GM23338 (cell line): ENCODE measurements around the gene CPNE7. TPM values are rescaled to one million over a fixed set of nuclear protein-coding genes. Genes with fewer than 3 reads are reported as not detected.

Experiments
- ATAC-seq: fragments of 200-7000 bp; cut with Tn5 transposase; 3 replicates; pipeline ENCODE4 v1.9.1; 2020
- DNase-seq: peaks from one replicate; pipeline ENCODE4 v3.0.0-alpha.2; 2015; ENCODE audit warnings: low spot score
- H2AFZ ChIP-seq: fragments of 200-600 bp; sonication (generic); 2 replicates; pipeline ENCODE4 v1.8.0; 2016; ENCODE audit warnings: antibody characterized with exemption, mild to moderate bottlenecking, moderate library complexity
- H3F3A ChIP-seq: fragments of 200-600 bp; sonication (generic); replicated peaks from 2 replicates; pipeline ENCODE4 v1.8.0; 2017; ENCODE audit warnings: antibody characterized with exemption, mixed run types, low read depth
- H3K27ac ChIP-seq: fragments of 200-600 bp; sonication (generic); 2 replicates; pipeline ENCODE4 v1.6.1; 2016; ENCODE audit warnings: low read depth
- H3K27me3 ChIP-seq: fragments of 200-600 bp; sonication (generic); 2 replicates; pipeline ENCODE4 v1.8.0; 2016; ENCODE audit warnings: mild to moderate bottlenecking, mixed run types, moderate library complexity; ENCODE audit not compliant: insufficient read depth
- H3K36me3 ChIP-seq: fragments of 200-600 bp; sonication (generic); 2 replicates; pipeline ENCODE4 v1.8.0; 2016; ENCODE audit warnings: mild to moderate bottlenecking; ENCODE audit not compliant: insufficient read depth
- H3K4me1 ChIP-seq: fragments of 200-600 bp; sonication (generic); 2 replicates; pipeline ENCODE4 v1.8.0; 2016; ENCODE audit warnings: mild to moderate bottlenecking, moderate library complexity; ENCODE audit not compliant: insufficient read depth
- H3K4me2 ChIP-seq: fragments of 200-600 bp; sonication (generic); 2 replicates; pipeline ENCODE4 v1.7.1; 2017; ENCODE audit warnings: mixed run types
- H3K4me3 ChIP-seq: fragments of 200-600 bp; sonication (generic); 2 replicates; pipeline ENCODE4 v1.6.1; 2016; ENCODE audit warnings: mixed run types
- H3K79me2 ChIP-seq: fragments of 200-600 bp; sonication (generic); replicated peaks from 2 replicates; pipeline ENCODE4 v1.8.0; 2017; ENCODE audit warnings: mild to moderate bottlenecking; ENCODE audit not compliant: insufficient read depth
- H3K9me2 ChIP-seq: fragments of 200-600 bp; sonication (generic); 2 replicates; pipeline ENCODE4 v1.8.0; 2017; ENCODE audit not compliant: insufficient read depth
- H4K20me1 ChIP-seq: fragments of 200-600 bp; sonication (generic); replicated peaks from 2 replicates; pipeline ENCODE4 v1.8.0; 2017; ENCODE audit warnings: mild to moderate bottlenecking; ENCODE audit not compliant: insufficient read depth
- H3K27ac Mint-ChIP-seq: 2 replicates; pipeline ENCODE4 v1.8.0; 2020; ENCODE audit warnings: inconsistent platforms, mild to moderate bottlenecking, moderate library complexity, mixed read lengths
- H3K27me3 Mint-ChIP-seq: 3 replicates; pipeline ENCODE4 v1.8.0; 2022; ENCODE audit warnings: low read depth, mild to moderate bottlenecking, moderate library complexity, mixed read lengths, inconsistent platforms; ENCODE audit not compliant: insufficient read depth, poor library complexity
- H3K36me3 Mint-ChIP-seq: 3 replicates; pipeline ENCODE4 v1.8.0; 2021; ENCODE audit warnings: low read depth, mild to moderate bottlenecking, inconsistent platforms, moderate library complexity, mixed read lengths
- H3K4me1 Mint-ChIP-seq: 3 replicates; pipeline ENCODE4 v1.8.0; 2020; ENCODE audit warnings: mild to moderate bottlenecking, inconsistent platforms, mixed read lengths
- H3K4me3 Mint-ChIP-seq: 3 replicates; pipeline ENCODE4 v1.8.0; 2021; ENCODE audit warnings: moderate library complexity, mild to moderate bottlenecking, inconsistent platforms, mixed read lengths
- H3K9me3 Mint-ChIP-seq: 3 replicates; pipeline ENCODE4 v1.8.0; 2020; ENCODE audit warnings: moderate library complexity, mild to moderate bottlenecking, inconsistent platforms, mixed read lengths
- EZH2 ChIP-seq: fragments of 200-600 bp; sonication (generic); IDR thresholded peaks from one replicate; pipeline ENCODE4 v1.8.0; 2017; ENCODE audit warnings: antibody characterized with exemption, mild to moderate bottlenecking, low read depth; ENCODE audit not compliant: unreplicated experiment
- STAT1 ChIP-seq: IDR thresholded peaks from one replicate; pipeline ENCODE4 v1.6.1; 2016; ENCODE audit warnings: antibody characterized with exemption; ENCODE audit not compliant: unreplicated experiment
- long read RNA-seq: library from polyadenylated mRNA; unstranded; transcript quantifications from one replicate; pipeline ENCODE4 v2.0.0, GENCODE V29; 2020; ENCODE audit not compliant: unreplicated experiment
- polyA plus RNA-seq: library from polyadenylated mRNA; unstranded; fragments of >200 nt; fragmentation: Nextera tagmentation; extraction: Ambion mirVana; gene quantifications from 2 replicates; pipeline ENCODE4 v1.2.1, GENCODE V29; 2016
- total RNA-seq: library from RNA; depleted of rRNA; stranded (reverse); fragments of >200 nt; shearing (Covaris generic); gene quantifications from 2 replicates; pipeline ENCODE4 v1.2.3, GENCODE V29; 2014; rRNA removed
- TF ChIP-seq, protein P1 (sequence below): fragments of 250-450 bp; sonication (Bioruptor Pico); IDR thresholded peaks from 2 replicates; pipeline ENCODE4 v1.5.0; 2020; ENCODE audit warnings: mild to moderate bottlenecking, moderate library complexity

Gene CPNE7
- total RNA-seq: 15.7 and 18.4 TPM in 2 replicates
- 10.0 and 11.2 TPM in 2 replicates for polyA plus RNA-seq
- long read RNA-seq, partial matches to known transcripts: 1 of 4 reads
- long read RNA-seq, other reads (novel, unspliced or antisense): 2 of 4 reads

DNA sequence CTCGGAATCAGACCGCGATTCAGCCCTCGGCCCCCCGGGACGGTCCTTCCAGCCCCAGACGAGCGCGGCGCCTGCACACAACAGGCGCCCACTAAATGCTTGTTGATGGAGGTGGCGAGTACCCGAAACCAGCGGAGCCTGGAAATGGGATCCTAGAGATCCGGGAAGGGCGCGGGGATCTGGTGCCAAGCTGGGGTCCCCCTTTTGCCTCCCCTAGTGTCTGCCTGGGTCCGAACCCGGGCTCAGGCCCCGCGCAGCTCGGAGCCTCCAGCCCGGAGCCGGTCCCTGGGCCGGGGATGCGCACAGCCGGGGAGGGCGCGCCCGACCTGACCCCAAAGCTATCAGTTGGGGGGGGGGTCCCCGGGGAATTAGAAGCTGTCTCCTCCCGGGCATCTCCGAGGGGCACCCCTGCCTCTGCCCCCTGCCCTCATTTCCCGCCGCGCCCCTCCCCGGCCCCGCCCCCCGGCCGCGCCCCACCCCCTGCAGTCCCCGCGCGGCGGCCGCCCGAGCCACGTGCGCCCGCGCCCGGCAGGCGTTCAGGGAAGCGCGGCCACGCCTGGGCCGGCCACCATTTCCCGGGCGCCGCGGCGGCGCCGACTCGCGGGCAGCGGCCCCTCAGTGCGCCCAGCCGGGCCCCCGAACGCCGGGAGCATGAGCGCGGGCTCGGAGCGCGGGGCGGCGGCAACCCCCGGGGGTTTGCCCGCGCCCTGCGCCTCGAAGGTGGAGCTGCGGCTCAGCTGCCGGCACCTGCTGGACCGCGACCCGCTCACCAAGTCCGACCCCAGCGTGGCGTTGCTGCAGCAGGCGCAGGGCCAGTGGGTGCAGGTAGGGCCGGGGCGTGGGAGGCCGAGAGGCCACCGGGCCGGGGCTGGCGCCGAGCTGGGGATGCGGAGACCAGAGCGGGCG, at the start of gene CPNE7:
Gene CPNE7 (plus strand): TSS at position 512 of the 906 bp plus-strand sequence. CDS start 140 bp downstream, at position 652.
- peak; percentile 18 for ATAC-seq
- peak within 1 kb of the TSS; percentile 93 for H2AFZ ChIP-seq
- H3K4me3 Mint-ChIP-seq: peak within 1 kb of the TSS; percentile 75
- peak; percentile 63 for TF ChIP-seq EZH2
- TF ChIP-seq, protein P1, sequence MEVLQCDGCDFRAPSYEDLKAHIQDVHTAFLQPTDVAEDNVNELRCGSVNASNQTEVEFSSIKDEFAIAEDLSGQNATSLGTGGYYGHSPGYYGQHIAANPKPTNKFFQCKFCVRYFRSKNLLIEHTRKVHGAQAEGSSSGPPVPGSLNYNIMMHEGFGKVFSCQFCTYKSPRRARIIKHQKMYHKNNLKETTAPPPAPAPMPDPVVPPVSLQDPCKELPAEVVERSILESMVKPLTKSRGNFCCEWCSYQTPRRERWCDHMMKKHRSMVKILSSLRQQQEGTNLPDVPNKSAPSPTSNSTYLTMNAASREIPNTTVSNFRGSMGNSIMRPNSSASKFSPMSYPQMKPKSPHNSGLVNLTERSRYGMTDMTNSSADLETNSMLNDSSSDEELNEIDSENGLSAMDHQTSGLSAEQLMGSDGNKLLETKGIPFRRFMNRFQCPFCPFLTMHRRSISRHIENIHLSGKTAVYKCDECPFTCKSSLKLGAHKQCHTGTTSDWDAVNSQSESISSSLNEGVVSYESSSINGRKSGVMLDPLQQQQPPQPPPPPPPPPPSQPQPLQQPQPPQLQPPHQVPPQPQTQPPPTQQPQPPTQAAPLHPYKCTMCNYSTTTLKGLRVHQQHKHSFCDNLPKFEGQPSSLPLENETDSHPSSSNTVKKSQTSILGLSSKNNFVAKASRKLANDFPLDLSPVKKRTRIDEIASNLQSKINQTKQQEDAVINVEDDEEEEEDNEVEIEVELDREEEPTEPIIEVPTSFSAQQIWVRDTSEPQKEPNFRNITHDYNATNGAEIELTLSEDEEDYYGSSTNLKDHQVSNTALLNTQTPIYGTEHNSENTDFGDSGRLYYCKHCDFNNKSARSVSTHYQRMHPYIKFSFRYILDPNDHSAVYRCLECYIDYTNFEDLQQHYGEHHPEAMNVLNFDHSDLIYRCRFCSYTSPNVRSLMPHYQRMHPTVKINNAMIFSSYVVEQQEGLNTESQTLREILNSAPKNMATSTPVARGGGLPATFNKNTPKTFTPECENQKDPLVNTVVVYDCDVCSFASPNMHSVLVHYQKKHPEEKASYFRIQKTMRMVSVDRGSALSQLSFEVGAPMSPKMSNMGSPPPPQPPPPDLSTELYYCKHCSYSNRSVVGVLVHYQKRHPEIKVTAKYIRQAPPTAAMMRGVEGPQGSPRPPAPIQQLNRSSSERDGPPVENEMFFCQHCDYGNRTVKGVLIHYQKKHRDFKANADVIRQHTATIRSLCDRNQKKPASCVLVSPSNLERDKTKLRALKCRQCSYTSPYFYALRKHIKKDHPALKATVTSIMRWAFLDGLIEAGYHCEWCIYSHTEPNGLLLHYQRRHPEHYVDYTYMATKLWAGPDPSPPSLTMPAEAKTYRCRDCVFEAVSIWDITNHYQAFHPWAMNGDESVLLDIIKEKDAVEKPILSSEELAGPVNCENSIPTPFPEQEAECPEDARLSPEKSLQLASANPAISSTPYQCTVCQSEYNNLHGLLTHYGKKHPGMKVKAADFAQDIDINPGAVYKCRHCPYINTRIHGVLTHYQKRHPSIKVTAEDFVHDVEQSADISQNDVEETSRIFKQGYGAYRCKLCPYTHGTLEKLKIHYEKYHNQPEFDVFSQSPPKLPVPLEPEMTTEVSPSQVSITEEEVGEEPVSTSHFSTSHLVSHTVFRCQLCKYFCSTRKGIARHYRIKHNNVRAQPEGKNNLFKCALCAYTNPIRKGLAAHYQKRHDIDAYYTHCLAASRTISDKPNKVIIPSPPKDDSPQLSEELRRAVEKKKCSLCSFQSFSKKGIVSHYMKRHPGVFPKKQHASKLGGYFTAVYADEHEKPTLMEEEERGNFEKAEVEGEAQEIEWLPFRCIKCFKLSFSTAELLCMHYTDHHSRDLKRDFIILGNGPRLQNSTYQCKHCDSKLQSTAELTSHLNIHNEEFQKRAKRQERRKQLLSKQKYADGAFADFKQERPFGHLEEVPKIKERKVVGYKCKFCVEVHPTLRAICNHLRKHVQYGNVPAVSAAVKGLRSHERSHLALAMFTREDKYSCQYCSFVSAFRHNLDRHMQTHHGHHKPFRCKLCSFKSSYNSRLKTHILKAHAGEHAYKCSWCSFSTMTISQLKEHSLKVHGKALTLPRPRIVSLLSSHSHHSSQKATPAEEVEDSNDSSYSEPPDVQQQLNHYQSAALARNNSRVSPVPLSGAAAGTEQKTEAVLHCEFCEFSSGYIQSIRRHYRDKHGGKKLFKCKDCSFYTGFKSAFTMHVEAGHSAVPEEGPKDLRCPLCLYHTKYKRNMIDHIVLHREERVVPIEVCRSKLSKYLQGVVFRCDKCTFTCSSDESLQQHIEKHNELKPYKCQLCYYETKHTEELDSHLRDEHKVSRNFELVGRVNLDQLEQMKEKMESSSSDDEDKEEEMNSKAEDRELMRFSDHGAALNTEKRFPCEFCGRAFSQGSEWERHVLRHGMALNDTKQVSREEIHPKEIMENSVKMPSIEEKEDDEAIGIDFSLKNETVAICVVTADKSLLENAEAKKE (CRISPR knock-in tag): no peak
- no peaks in the 10 kb centered on the region for H3K9me3 Mint-ChIP-seq
- H3K4me2 ChIP-seq: peak within 1 kb of the TSS; percentile 91
- H3K4me1 Mint-ChIP-seq: peaks cover 3% of the 10 kb centered on the region
- no peaks in the 10 kb centered on the region for H3K36me3 ChIP-seq
- no peak within 1 kb of the TSS for H3K27ac Mint-ChIP-seq
- H3K4me3 ChIP-seq: peak within 1 kb of the TSS; percentile 78
- peak; percentile 49 for DNase-seq
- no peaks in the 10 kb centered on the region for H4K20me1 ChIP-seq
- no peaks in the 10 kb centered on the region for H3K79me2 ChIP-seq
- no peaks in the 10 kb centered on the region for H3K9me2 ChIP-seq
- peaks cover 5% of the 10 kb centered on the region; the same call in 1 of the 2 replicates for H3K4me1 ChIP-seq
- H3K27me3 Mint-ChIP-seq: peaks cover 21% of the 10 kb centered on the region
- H3K36me3 Mint-ChIP-seq: peaks cover 8% of the 10 kb centered on the region
- H3F3A ChIP-seq: peaks cover 3% of the 10 kb centered on the region; the same call in 1 of the 2 replicates
- H3K27ac ChIP-seq: no peak within 1 kb of the TSS
- H3K27me3 ChIP-seq: peaks cover 24% of the 10 kb centered on the region

DNA sequence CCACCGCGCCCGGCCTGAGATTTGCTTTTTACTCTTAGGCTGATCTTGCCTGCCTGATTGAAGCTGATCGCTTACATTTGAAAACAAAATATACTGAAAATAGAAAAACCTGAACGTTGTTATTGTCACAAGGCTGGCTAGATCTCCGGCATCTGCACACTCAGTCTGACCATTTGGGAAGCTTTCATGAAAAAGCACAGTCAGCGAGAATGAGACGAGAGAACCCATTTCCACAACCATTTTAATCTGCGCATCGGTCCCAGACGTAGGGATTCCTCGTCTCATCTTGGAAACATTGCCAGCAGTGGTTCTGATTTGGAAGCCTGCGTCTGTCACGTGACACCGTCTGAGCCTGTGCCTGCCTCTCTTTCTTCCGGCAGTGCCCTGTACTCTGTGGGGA, 46.5 kb upstream of the CPNE7 start:
- Mint-ChIP-seq H3K4me1 (no peaks in the 10 kb centered on the region), H3K27me3 (no peaks in the 10 kb centered on the region), H3K9me3 (no peaks in the 10 kb centered on the region), H3K36me3 (peaks cover 87% of the 10 kb centered on the region), H3K27ac (no peak overlapping the region), H3K4me3 (no peak overlapping the region)
- no peak overlapping the region for H3K27ac ChIP-seq
- H3K4me3 ChIP-seq: no peak overlapping the region
- no peaks in the 10 kb centered on the region for H3K27me3 ChIP-seq
- no peak overlapping the region for H3K4me2 ChIP-seq
- no peak overlapping the region for H2AFZ ChIP-seq
- ATAC-seq: no peak
- H3K36me3 ChIP-seq: peaks cover 61% of the 10 kb centered on the region
- no peak for DNase-seq
- H3K79me2 ChIP-seq: peaks cover 17% of the 10 kb centered on the region
- peaks cover 22% of the 10 kb centered on the region; the same call in 1 of the 2 replicates for H3F3A ChIP-seq
- H3K4me1 ChIP-seq: no peaks in the 10 kb centered on the region
- peaks cover 18% of the 10 kb centered on the region for H4K20me1 ChIP-seq
- no peaks in the 10 kb centered on the region for H3K9me2 ChIP-seq
- no peak for TF ChIP-seq STAT1
- TF ChIP-seq, protein P1 (CRISPR knock-in tag): no peak
